ENCODE measurements around the gene EMILIN1.

- TF ChIP-seq, protein P1, sequence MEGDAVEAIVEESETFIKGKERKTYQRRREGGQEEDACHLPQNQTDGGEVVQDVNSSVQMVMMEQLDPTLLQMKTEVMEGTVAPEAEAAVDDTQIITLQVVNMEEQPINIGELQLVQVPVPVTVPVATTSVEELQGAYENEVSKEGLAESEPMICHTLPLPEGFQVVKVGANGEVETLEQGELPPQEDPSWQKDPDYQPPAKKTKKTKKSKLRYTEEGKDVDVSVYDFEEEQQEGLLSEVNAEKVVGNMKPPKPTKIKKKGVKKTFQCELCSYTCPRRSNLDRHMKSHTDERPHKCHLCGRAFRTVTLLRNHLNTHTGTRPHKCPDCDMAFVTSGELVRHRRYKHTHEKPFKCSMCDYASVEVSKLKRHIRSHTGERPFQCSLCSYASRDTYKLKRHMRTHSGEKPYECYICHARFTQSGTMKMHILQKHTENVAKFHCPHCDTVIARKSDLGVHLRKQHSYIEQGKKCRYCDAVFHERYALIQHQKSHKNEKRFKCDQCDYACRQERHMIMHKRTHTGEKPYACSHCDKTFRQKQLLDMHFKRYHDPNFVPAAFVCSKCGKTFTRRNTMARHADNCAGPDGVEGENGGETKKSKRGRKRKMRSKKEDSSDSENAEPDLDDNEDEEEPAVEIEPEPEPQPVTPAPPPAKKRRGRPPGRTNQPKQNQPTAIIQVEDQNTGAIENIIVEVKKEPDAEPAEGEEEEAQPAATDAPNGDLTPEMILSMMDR (IDR thresholded peaks at IDR 0.05), result no peak
- no peak for TF ChIP-seq POLR2A (IDR thresholded peaks at IDR 0.05)
Observed at GRCh38 chr2:27126252-27126710, 47.9 kb downstream of the EMILIN1 start.
